ENCODE results near the gene TMEM132A.

DNA sequence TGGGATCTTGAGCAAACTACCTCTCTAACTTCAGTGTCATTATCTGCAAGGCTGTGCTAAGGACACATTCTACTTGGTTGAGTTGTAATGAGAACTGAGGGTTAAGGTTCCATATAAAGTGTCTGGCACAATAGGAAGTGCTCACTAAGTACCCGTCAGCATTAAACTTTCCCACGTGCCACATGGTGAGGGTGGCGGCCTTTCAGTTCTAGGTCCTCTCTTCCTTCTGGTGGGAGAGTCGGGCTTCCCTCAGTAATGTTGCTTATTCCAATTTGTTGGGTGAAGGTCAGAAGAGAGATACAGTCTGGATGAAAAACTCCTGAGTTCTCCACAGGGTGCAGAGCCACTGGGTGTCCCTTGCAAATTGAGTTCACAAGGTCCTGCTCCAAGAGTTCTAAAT, 42.6 kb downstream of the TMEM132A start:
- TF ChIP-seq, protein P1, sequence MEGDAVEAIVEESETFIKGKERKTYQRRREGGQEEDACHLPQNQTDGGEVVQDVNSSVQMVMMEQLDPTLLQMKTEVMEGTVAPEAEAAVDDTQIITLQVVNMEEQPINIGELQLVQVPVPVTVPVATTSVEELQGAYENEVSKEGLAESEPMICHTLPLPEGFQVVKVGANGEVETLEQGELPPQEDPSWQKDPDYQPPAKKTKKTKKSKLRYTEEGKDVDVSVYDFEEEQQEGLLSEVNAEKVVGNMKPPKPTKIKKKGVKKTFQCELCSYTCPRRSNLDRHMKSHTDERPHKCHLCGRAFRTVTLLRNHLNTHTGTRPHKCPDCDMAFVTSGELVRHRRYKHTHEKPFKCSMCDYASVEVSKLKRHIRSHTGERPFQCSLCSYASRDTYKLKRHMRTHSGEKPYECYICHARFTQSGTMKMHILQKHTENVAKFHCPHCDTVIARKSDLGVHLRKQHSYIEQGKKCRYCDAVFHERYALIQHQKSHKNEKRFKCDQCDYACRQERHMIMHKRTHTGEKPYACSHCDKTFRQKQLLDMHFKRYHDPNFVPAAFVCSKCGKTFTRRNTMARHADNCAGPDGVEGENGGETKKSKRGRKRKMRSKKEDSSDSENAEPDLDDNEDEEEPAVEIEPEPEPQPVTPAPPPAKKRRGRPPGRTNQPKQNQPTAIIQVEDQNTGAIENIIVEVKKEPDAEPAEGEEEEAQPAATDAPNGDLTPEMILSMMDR (conservative IDR thresholded peaks at IDR 0.05), result no peak
- TF ChIP-seq ZFX (IDR thresholded peaks at IDR 0.05), result no peak
